Lower leg skin (tissue), 3 donors: ENCODE measurements around the gene FAM228A.

Experiments
- POLR2A ChIP-seq, 2 donors: fragments of 450-650 bp; IDR thresholded peaks; one replicate each; pipeline ENCODE4 v1.6.1; 2016 to 2017; ENCODE audit warnings: antibody characterized with exemption in 2 of 2, mild to moderate bottlenecking in 1 of 2, moderate library complexity in 1 of 2
- TF ChIP-seq, protein P1 (sequence below), 3 donors: fragments of 450-650 bp; IDR thresholded peaks; one replicate each; pipeline ENCODE4 v1.5.1; 2016; ENCODE audit warnings: antibody characterized with exemption in 3 of 3, mild to moderate bottlenecking in 3 of 3, moderate library complexity in 2 of 3

GRCh38 chr2:24210106-24210455 lies 35.2 kb downstream of the FAM228A start:
- no peak for TF ChIP-seq POLR2A (IDR thresholded peaks at IDR 0.05)
- TF ChIP-seq, protein P1, sequence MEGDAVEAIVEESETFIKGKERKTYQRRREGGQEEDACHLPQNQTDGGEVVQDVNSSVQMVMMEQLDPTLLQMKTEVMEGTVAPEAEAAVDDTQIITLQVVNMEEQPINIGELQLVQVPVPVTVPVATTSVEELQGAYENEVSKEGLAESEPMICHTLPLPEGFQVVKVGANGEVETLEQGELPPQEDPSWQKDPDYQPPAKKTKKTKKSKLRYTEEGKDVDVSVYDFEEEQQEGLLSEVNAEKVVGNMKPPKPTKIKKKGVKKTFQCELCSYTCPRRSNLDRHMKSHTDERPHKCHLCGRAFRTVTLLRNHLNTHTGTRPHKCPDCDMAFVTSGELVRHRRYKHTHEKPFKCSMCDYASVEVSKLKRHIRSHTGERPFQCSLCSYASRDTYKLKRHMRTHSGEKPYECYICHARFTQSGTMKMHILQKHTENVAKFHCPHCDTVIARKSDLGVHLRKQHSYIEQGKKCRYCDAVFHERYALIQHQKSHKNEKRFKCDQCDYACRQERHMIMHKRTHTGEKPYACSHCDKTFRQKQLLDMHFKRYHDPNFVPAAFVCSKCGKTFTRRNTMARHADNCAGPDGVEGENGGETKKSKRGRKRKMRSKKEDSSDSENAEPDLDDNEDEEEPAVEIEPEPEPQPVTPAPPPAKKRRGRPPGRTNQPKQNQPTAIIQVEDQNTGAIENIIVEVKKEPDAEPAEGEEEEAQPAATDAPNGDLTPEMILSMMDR (IDR thresholded peaks at IDR 0.05): no peak
